GM23338 (cell line): ENCODE data around the gene CACNA1C. TPM values are rescaled to one million over a fixed set of nuclear protein-coding genes. Genes with fewer than 3 reads are reported as not detected.

ENCODE experiments used
- ATAC-seq: fragments of 200-7000 bp; cut with Tn5 transposase; 3 replicates; pipeline ENCODE4 v1.9.1; 2020
- DNase-seq: peaks from one replicate; pipeline ENCODE4 v3.0.0-alpha.2; 2015; ENCODE audit warnings: low spot score
- H2AFZ ChIP-seq: fragments of 200-600 bp; sonication (generic); 2 replicates; pipeline ENCODE4 v1.8.0; 2016; ENCODE audit warnings: antibody characterized with exemption, mild to moderate bottlenecking, moderate library complexity
- H3F3A ChIP-seq: fragments of 200-600 bp; sonication (generic); replicated peaks from 2 replicates; pipeline ENCODE4 v1.8.0; 2017; ENCODE audit warnings: antibody characterized with exemption, mixed run types, low read depth
- H3K27ac ChIP-seq: fragments of 200-600 bp; sonication (generic); 2 replicates; pipeline ENCODE4 v1.6.1; 2016; ENCODE audit warnings: low read depth
- H3K27me3 ChIP-seq: fragments of 200-600 bp; sonication (generic); 2 replicates; pipeline ENCODE4 v1.8.0; 2016; ENCODE audit warnings: mild to moderate bottlenecking, mixed run types, moderate library complexity; ENCODE audit not compliant: insufficient read depth
- H3K36me3 ChIP-seq: fragments of 200-600 bp; sonication (generic); 2 replicates; pipeline ENCODE4 v1.8.0; 2016; ENCODE audit warnings: mild to moderate bottlenecking; ENCODE audit not compliant: insufficient read depth
- H3K4me1 ChIP-seq: fragments of 200-600 bp; sonication (generic); 2 replicates; pipeline ENCODE4 v1.8.0; 2016; ENCODE audit warnings: mild to moderate bottlenecking, moderate library complexity; ENCODE audit not compliant: insufficient read depth
- H3K4me2 ChIP-seq: fragments of 200-600 bp; sonication (generic); 2 replicates; pipeline ENCODE4 v1.7.1; 2017; ENCODE audit warnings: mixed run types
- H3K4me3 ChIP-seq: fragments of 200-600 bp; sonication (generic); 2 replicates; pipeline ENCODE4 v1.6.1; 2016; ENCODE audit warnings: mixed run types
- H3K79me2 ChIP-seq: fragments of 200-600 bp; sonication (generic); replicated peaks from 2 replicates; pipeline ENCODE4 v1.8.0; 2017; ENCODE audit warnings: mild to moderate bottlenecking; ENCODE audit not compliant: insufficient read depth
- H3K9me2 ChIP-seq: fragments of 200-600 bp; sonication (generic); 2 replicates; pipeline ENCODE4 v1.8.0; 2017; ENCODE audit not compliant: insufficient read depth
- H4K20me1 ChIP-seq: fragments of 200-600 bp; sonication (generic); replicated peaks from 2 replicates; pipeline ENCODE4 v1.8.0; 2017; ENCODE audit warnings: mild to moderate bottlenecking; ENCODE audit not compliant: insufficient read depth
- H3K27ac Mint-ChIP-seq: 2 replicates; pipeline ENCODE4 v1.8.0; 2020; ENCODE audit warnings: inconsistent platforms, mild to moderate bottlenecking, moderate library complexity, mixed read lengths
- H3K27me3 Mint-ChIP-seq: 3 replicates; pipeline ENCODE4 v1.8.0; 2022; ENCODE audit warnings: low read depth, mild to moderate bottlenecking, moderate library complexity, mixed read lengths, inconsistent platforms; ENCODE audit not compliant: insufficient read depth, poor library complexity
- H3K36me3 Mint-ChIP-seq: 3 replicates; pipeline ENCODE4 v1.8.0; 2021; ENCODE audit warnings: low read depth, mild to moderate bottlenecking, inconsistent platforms, moderate library complexity, mixed read lengths
- H3K4me1 Mint-ChIP-seq: 3 replicates; pipeline ENCODE4 v1.8.0; 2020; ENCODE audit warnings: mild to moderate bottlenecking, inconsistent platforms, mixed read lengths
- H3K4me3 Mint-ChIP-seq: 3 replicates; pipeline ENCODE4 v1.8.0; 2021; ENCODE audit warnings: moderate library complexity, mild to moderate bottlenecking, inconsistent platforms, mixed read lengths
- H3K9me3 Mint-ChIP-seq: 3 replicates; pipeline ENCODE4 v1.8.0; 2020; ENCODE audit warnings: moderate library complexity, mild to moderate bottlenecking, inconsistent platforms, mixed read lengths
- CTCF ChIP-seq, 2 experiments: fragments of 200-600 bp in 1 of 2; sonication (generic) in 1 of 2; conservative IDR thresholded peaks; 2 replicates each; pipeline versions ENCODE4 v1.5.1 to v1.6.1; 2016 to 2017; ENCODE audit warnings: antibody characterized with exemption in 2 of 2, low read depth in 2 of 2, mild to moderate bottlenecking in 2 of 2, moderate library complexity in 1 of 2
- EZH2 ChIP-seq: fragments of 200-600 bp; sonication (generic); IDR thresholded peaks from one replicate; pipeline ENCODE4 v1.8.0; 2017; ENCODE audit warnings: antibody characterized with exemption, mild to moderate bottlenecking, low read depth; ENCODE audit not compliant: unreplicated experiment
- JUNB ChIP-seq: IDR thresholded peaks from one replicate; pipeline ENCODE4 v1.6.1; 2016; ENCODE audit warnings: antibody characterized with exemption; ENCODE audit not compliant: unreplicated experiment
- NANOG ChIP-seq: IDR thresholded peaks from 2 replicates; pipeline ENCODE4 v1.6.1; 2016; ENCODE audit warnings: antibody characterized with exemption, borderline replicate concordance
- POLR2AphosphoS5 ChIP-seq: IDR thresholded peaks from 2 replicates; pipeline ENCODE4 v1.6.1; 2016; ENCODE audit warnings: antibody characterized with exemption, low read depth
- STAT1 ChIP-seq: IDR thresholded peaks from one replicate; pipeline ENCODE4 v1.6.1; 2016; ENCODE audit warnings: antibody characterized with exemption; ENCODE audit not compliant: unreplicated experiment
- ZNF114 ChIP-seq: fragments of 250-450 bp; sonication (Bioruptor Pico); IDR thresholded peaks from 2 replicates; pipeline ENCODE4 v1.5.0; 2020; ENCODE audit warnings: mild to moderate bottlenecking, moderate library complexity
- ZNF331 ChIP-seq: fragments of 250-450 bp; sonication (Bioruptor Pico); IDR thresholded peaks from 2 replicates; pipeline ENCODE4 v1.5.0; 2020; ENCODE audit warnings: low read depth, mild to moderate bottlenecking, moderate library complexity
- ZNF462 ChIP-seq: fragments of 250-450 bp; sonication (Bioruptor Pico); IDR thresholded peaks from 2 replicates; pipeline ENCODE4 v1.5.0; 2020; ENCODE audit warnings: mild to moderate bottlenecking, moderate library complexity
- polyA plus RNA-seq: library from polyadenylated mRNA; unstranded; fragments of >200 nt; fragmentation: Nextera tagmentation; extraction: Ambion mirVana; gene quantifications from 2 replicates; pipeline ENCODE4 v1.2.1, GENCODE V29; 2016
- total RNA-seq: library from RNA; depleted of rRNA; stranded (reverse); fragments of >200 nt; shearing (Covaris generic); gene quantifications from 2 replicates; pipeline ENCODE4 v1.2.3, GENCODE V29; 2014

Gene CACNA1C
- total and polyA plus RNA-seq, 2 experiments from 2014 or later: 0.78 to 2.1 TPM

GRCh38 chr12:2449586-2449985 is 396.8 kb downstream of the CACNA1C start (continued):
- TF ChIP-seq CTCF (conservative IDR thresholded peaks at IDR 0.05; ENCODE audit: low read depth in 2 of 2): no peak
- no peak for TF ChIP-seq ZNF114 (CRISPR knock-in tag)
- no peak for TF ChIP-seq EZH2

- peaks cover 10% of the 10 kb centered on the region for H3K27me3 Mint-ChIP-seq
- TF ChIP-seq ZNF331 (CRISPR knock-in tag) (no peak), POLR2AphosphoS5 (no peak), STAT1 (no peak), ZNF462 (CRISPR knock-in tag) (no peak), NANOG (no peak), CTCF (conservative IDR thresholded peaks at IDR 0.05; ENCODE audit: low read depth in 2 of 2) (no peak), EZH2 (no peak), ZNF114 (CRISPR knock-in tag) (no peak), JUNB (no peak)
- H3K4me2 ChIP-seq: no peak overlapping the region
These were observed 397.8 kb downstream of the CACNA1C start for GRCh38 chr12:2450553-2450952.

More at GRCh38 chr12:2450553-2450952, 397.8 kb downstream of the CACNA1C start:
- H3K27ac ChIP-seq: no peak overlapping the region
- no peaks in the 10 kb centered on the region for H3K79me2 ChIP-seq
- H4K20me1 ChIP-seq: no peaks in the 10 kb centered on the region
- Mint-ChIP-seq H3K4me1 (no peaks in the 10 kb centered on the region), H3K9me3 (no peaks in the 10 kb centered on the region; the same call in 2 of the 3 replicates), H3K27ac (no peak overlapping the region), H3K4me3 (no peak overlapping the region), H3K36me3 (no peaks in the 10 kb centered on the region)
- no peak overlapping the region for H2AFZ ChIP-seq
- H3K4me3 ChIP-seq: no peak overlapping the region
- H3K9me2 ChIP-seq: no peaks in the 10 kb centered on the region
- H3K4me1 ChIP-seq: no peaks in the 10 kb centered on the region
- DNase-seq (no peak), ATAC-seq (no peak)
- H3K36me3 ChIP-seq: no peaks in the 10 kb centered on the region
- no peaks in the 10 kb centered on the region for H3K27me3 ChIP-seq
- no peaks in the 10 kb centered on the region for H3F3A ChIP-seq
